Neural progenitor cell (in vitro differentiated cells): ENCODE measurements around the gene B4GALNT1. TPM values are rescaled to one million over a fixed set of nuclear protein-coding genes. Genes with fewer than 3 reads are reported as not detected.
A peak's percentile ranks its signal among the peaks of the same experiment; 100 is the strongest.

Experiments
- DNase-seq: peaks from one replicate; pipeline ENCODE4 v3.0.0-alpha.2; 2016; ENCODE audit warnings: low spot score
- H2AFZ ChIP-seq: fragments of 200-600 bp; sonication (generic); replicated peaks from 2 replicates; pipeline ENCODE4 v1.6.1; 2016; ENCODE audit warnings: antibody characterized with exemption
- H3F3A ChIP-seq: fragments of 200-600 bp; sonication (generic); 2 replicates; pipeline ENCODE4 v1.6.1; 2016; ENCODE audit warnings: antibody characterized with exemption, low read depth
- H3K27ac ChIP-seq: fragments of 200-600 bp; sonication (generic); 2 replicates; pipeline ENCODE4 v1.5.1; 2016; ENCODE audit warnings: mild to moderate bottlenecking
- H3K27me3 ChIP-seq: fragments of 200-600 bp; sonication (generic); 2 replicates; pipeline ENCODE4 v1.6.1; 2016; ENCODE audit warnings: mild to moderate bottlenecking, moderate library complexity
- H3K36me3 ChIP-seq: fragments of 200-600 bp; sonication (generic); 2 replicates; pipeline ENCODE4 v1.5.1; 2016
- H3K4me1 ChIP-seq: fragments of 200-600 bp; sonication (generic); 2 replicates; pipeline ENCODE4 v1.6.1; 2016; ENCODE audit warnings: mixed run types
- H3K4me2 ChIP-seq: fragments of 200-600 bp; sonication (generic); 2 replicates; pipeline ENCODE4 v1.6.1; 2016
- H3K4me3 ChIP-seq: fragments of 200-600 bp; sonication (generic); 2 replicates; pipeline ENCODE4 v1.5.1; 2016
- H3K79me2 ChIP-seq: fragments of 200-600 bp; sonication (generic); 2 replicates; pipeline ENCODE4 v1.6.1; 2016; ENCODE audit warnings: low read depth
- H3K9ac ChIP-seq: fragments of 200-600 bp; sonication (generic); 2 replicates; pipeline ENCODE4 v1.6.1; 2016
- H3K9me3 ChIP-seq: fragments of 200-600 bp; sonication (generic); 2 replicates; pipeline ENCODE4 v1.5.1; 2016; ENCODE audit warnings: low read depth
- H4K20me1 ChIP-seq: fragments of 200-600 bp; sonication (generic); 2 replicates; pipeline ENCODE4 v1.6.1; 2016; ENCODE audit warnings: low read depth
- H3K27ac Mint-ChIP-seq: 3 replicates; pipeline ENCODE4 v1.8.0; 2021; ENCODE audit warnings: mixed read lengths
- H3K27me3 Mint-ChIP-seq: 2 replicates; pipeline ENCODE4 v1.8.0; 2022; ENCODE audit warnings: low read depth, mild to moderate bottlenecking, inconsistent platforms, moderate library complexity, mixed read lengths; ENCODE audit not compliant: insufficient read depth
- H3K36me3 Mint-ChIP-seq: 3 replicates; pipeline ENCODE4 v1.8.0; 2021; ENCODE audit warnings: mixed read lengths
- H3K4me1 Mint-ChIP-seq: 3 replicates; pipeline ENCODE4 v1.8.0; 2021; ENCODE audit warnings: mixed read lengths
- H3K4me3 Mint-ChIP-seq: 3 replicates; pipeline ENCODE4 v1.8.0; 2021; ENCODE audit warnings: mild to moderate bottlenecking, moderate library complexity, mixed read lengths
- H3K9me3 Mint-ChIP-seq: 3 replicates; pipeline ENCODE4 v1.8.0; 2020; ENCODE audit warnings: mixed read lengths
- EZH2 ChIP-seq: fragments of 200-600 bp; sonication (generic); IDR thresholded peaks from 2 replicates; pipeline ENCODE4 v1.6.1; 2017; ENCODE audit warnings: antibody characterized with exemption, mild to moderate bottlenecking, moderate library complexity
- EZH2phosphoT487 ChIP-seq: fragments of 200-600 bp; sonication (generic); IDR thresholded peaks from 2 replicates; pipeline ENCODE4 v1.6.1; 2017; ENCODE audit warnings: antibody characterized with exemption
- total RNA-seq: library from RNA; depleted of rRNA; stranded (reverse); fragments of >200 nt; gene quantifications from 2 replicates; pipeline ENCODE4 v1.2.3, GENCODE V29; 2015; ENCODE audit warnings: low replicate concordance
- TF ChIP-seq, protein P1 (sequence below): fragments of 200-600 bp; sonication (generic); IDR thresholded peaks from 2 replicates; pipeline ENCODE4 v1.5.1; 2017; ENCODE audit warnings: antibody characterized with exemption, mild to moderate bottlenecking

B4GALNT1 gene
- total RNA-seq, 1 donor from 2014 or later = 0.28 TPM

- peaks cover 19% of the 10 kb centered on the region for H3K36me3 Mint-ChIP-seq
These were observed 27.8 kb downstream of the B4GALNT1 start for GRCh38 chr12:57604992-57605810.

GRCh38 chr12:57604454-57604991, 28.5 kb downstream of the B4GALNT1 start, which contains the start of gene DTX3:
TSS of gene DTX3 (plus strand) at chr12:57604824. CDS start at chr12:57606518, 1,694 bp downstream.
- Histone ChIP-seq H3K36me3 (no peaks in the 10 kb centered on the region), H3F3A (peaks cover 27% of the 10 kb centered on the region), H3K9me3 (no peaks in the 10 kb centered on the region), H2AFZ (peak within 1 kb of the TSS; percentile 99), H3K27ac (no peak within 1 kb of the TSS), H3K4me3 (peak within 1 kb of the TSS; percentile 98), H4K20me1 (peaks cover 12% of the 10 kb centered on the region), H3K79me2 (peaks cover 16% of the 10 kb centered on the region), H3K4me2 (peak within 1 kb of the TSS; percentile 95), H3K4me1 (peaks cover 20% of the 10 kb centered on the region), H3K27me3 (peaks cover 4% of the 10 kb centered on the region), H3K9ac (peak within 1 kb of the TSS; percentile 83)
- Mint-ChIP-seq H3K27ac (peak within 1 kb of the TSS; percentile 96), H3K36me3 (peaks cover 19% of the 10 kb centered on the region), H3K9me3 (no peaks in the 10 kb centered on the region), H3K4me1 (peaks cover 23% of the 10 kb centered on the region), H3K4me3 (peak within 1 kb of the TSS; percentile 91), H3K27me3 (peaks cover 9% of the 10 kb centered on the region)
- TF ChIP-seq EZH2 (no peak), EZH2phosphoT487 (no peak)
- TF ChIP-seq, protein P1, sequence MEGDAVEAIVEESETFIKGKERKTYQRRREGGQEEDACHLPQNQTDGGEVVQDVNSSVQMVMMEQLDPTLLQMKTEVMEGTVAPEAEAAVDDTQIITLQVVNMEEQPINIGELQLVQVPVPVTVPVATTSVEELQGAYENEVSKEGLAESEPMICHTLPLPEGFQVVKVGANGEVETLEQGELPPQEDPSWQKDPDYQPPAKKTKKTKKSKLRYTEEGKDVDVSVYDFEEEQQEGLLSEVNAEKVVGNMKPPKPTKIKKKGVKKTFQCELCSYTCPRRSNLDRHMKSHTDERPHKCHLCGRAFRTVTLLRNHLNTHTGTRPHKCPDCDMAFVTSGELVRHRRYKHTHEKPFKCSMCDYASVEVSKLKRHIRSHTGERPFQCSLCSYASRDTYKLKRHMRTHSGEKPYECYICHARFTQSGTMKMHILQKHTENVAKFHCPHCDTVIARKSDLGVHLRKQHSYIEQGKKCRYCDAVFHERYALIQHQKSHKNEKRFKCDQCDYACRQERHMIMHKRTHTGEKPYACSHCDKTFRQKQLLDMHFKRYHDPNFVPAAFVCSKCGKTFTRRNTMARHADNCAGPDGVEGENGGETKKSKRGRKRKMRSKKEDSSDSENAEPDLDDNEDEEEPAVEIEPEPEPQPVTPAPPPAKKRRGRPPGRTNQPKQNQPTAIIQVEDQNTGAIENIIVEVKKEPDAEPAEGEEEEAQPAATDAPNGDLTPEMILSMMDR = no peak
- peak; percentile 66 for DNase-seq

More at GRCh38 chr12:57604992-57605810, 27.8 kb downstream of the B4GALNT1 start:
- H3K27ac ChIP-seq = no peak overlapping the region
- peak overlapping the region; percentile 95 for H3K4me2 ChIP-seq
- H2AFZ ChIP-seq = peak overlapping the region; percentile 99
- no peaks in the 10 kb centered on the region for H3K9me3 ChIP-seq
- H3K4me1 ChIP-seq = peaks cover 26% of the 10 kb centered on the region
- H3K4me3 ChIP-seq = peak overlapping the region; percentile 98
- no peaks in the 10 kb centered on the region for H3K36me3 ChIP-seq
- peak overlapping the region; percentile 90 for H3K27ac Mint-ChIP-seq
- peaks cover 9% of the 10 kb centered on the region for H3K27me3 Mint-ChIP-seq
- peaks cover 34% of the 10 kb centered on the region for H3F3A ChIP-seq
- H3K4me1 Mint-ChIP-seq = peaks cover 23% of the 10 kb centered on the region
- TF ChIP-seq EZH2 (no peak), EZH2phosphoT487 (no peak)
- TF ChIP-seq, protein P1 = no peak
- peak overlapping the region; percentile 91 for H3K4me3 Mint-ChIP-seq
- DNase-seq = peak; percentile 46
- H4K20me1 ChIP-seq = peaks cover 13% of the 10 kb centered on the region
- H3K9me3 Mint-ChIP-seq = no peaks in the 10 kb centered on the region
- H3K79me2 ChIP-seq = peaks cover 16% of the 10 kb centered on the region
- H3K9ac ChIP-seq = peak overlapping the region; percentile 83
- H3K27me3 ChIP-seq = peaks cover 11% of the 10 kb centered on the region

GRCh38 chr12:57603815-57604453, 29.1 kb downstream of the B4GALNT1 start:
- Histone ChIP-seq H3F3A (peaks cover 21% of the 10 kb centered on the region), H3K9ac (peak overlapping the region; percentile 83), H3K4me2 (peak overlapping the region; percentile 95), H2AFZ (peak overlapping the region; percentile 99), H3K9me3 (no peaks in the 10 kb centered on the region), H3K79me2 (peaks cover 16% of the 10 kb centered on the region), H3K4me1 (peaks cover 18% of the 10 kb centered on the region), H3K36me3 (no peaks in the 10 kb centered on the region), H3K4me3 (peak overlapping the region; percentile 98), H4K20me1 (peaks cover 8% of the 10 kb centered on the region), H3K27me3 (no peaks in the 10 kb centered on the region), H3K27ac (no peak overlapping the region)
- Mint-ChIP-seq H3K27me3 (peaks cover 8% of the 10 kb centered on the region), H3K4me1 (peaks cover 23% of the 10 kb centered on the region), H3K9me3 (no peaks in the 10 kb centered on the region), H3K4me3 (peak overlapping the region; percentile 91), H3K36me3 (peaks cover 22% of the 10 kb centered on the region), H3K27ac (peak overlapping the region; percentile 96)
- no peak for DNase-seq
- TF ChIP-seq EZH2 (no peak), EZH2phosphoT487 (no peak)
- TF ChIP-seq, protein P1 = no peak
